LNCaP clone FGC (cell line): ENCODE measurements around the gene AP3B2.
"Not testable (repeated sequence)": the region's sequence is repeated elsewhere in the genome, so short reads cannot be mapped to it uniquely, and the experiment has no call there.

Source experiments
- DNase-seq: peaks from one replicate; pipeline ENCODE4 v3.0.0-alpha.2; 2011; ENCODE audit warnings: low read depth
- H3K4me3 ChIP-seq: 2 replicates; pipeline ENCODE4 v1.5.1; 2011; ENCODE audit warnings: mild to moderate bottlenecking, low read depth, low read length, control low read depth
- CTCF ChIP-seq: IDR thresholded peaks from 2 replicates; pipeline ENCODE4 v1.5.1; 2012; ENCODE audit warnings: mild to moderate bottlenecking; ENCODE audit not compliant: control insufficient read depth, insufficient read depth; ENCODE audit errors: extremely low read depth

The AP3B2 gene

GRCh38 chr15:82646250-82647044 is 63.2 kb downstream of the AP3B2 start:
- H3K4me3 ChIP-seq: no peak overlapping the region
- no peak for DNase-seq
- TF ChIP-seq CTCF: no peak

GRCh38 chr15:82644967-82645852 is 64.5 kb downstream of the AP3B2 start:
- H3K4me3 ChIP-seq, DNase-seq: not testable (repeated sequence)

- no peak for DNase-seq
- TF ChIP-seq CTCF: no peak
- no peak overlapping the region for H3K4me3 ChIP-seq
Observed at GRCh38 chr15:82643992-82644391, 65.7 kb downstream of the AP3B2 start.

GRCh38 chr15:82642656-82643055 is 67.0 kb downstream of the AP3B2 start:
- no peak for DNase-seq
- no peak overlapping the region for H3K4me3 ChIP-seq
- TF ChIP-seq CTCF: no peak

GRCh38 chr15:82641129-82641798 is 68.4 kb downstream of the AP3B2 start:
- TF ChIP-seq CTCF: no peak
- H3K4me3 ChIP-seq: no peak overlapping the region
- DNase-seq: no peak

GRCh38 chr15:82640672-82641071 is 69.0 kb downstream of the AP3B2 start:
- no peak for DNase-seq
- TF ChIP-seq CTCF: no peak
- H3K4me3 ChIP-seq: no peak overlapping the region

- no peak for DNase-seq
- no peak overlapping the region for H3K4me3 ChIP-seq
- no peak for TF ChIP-seq CTCF
Observed at GRCh38 chr15:82635798-82636197, 73.9 kb downstream of the AP3B2 start.
